Spleen (tissue), 11 donors: ENCODE data around the gene TNFRSF25. TPM values are rescaled to one million over a fixed set of nuclear protein-coding genes. Genes with fewer than 3 reads are reported as not detected.

Source experiments
- DNase-seq: peaks from one replicate; pipeline ENCODE4 v3.0.0-alpha.2; 2020
- H3K27ac ChIP-seq, 8 donors: fragments of 200-600 bp; sonication (generic) in 7 of 8; 1 replicate in 4 of 8; 2 replicates in 4 of 8; pipeline versions ENCODE4 v1.5.0 to v1.8.0; 2016 to 2021; ENCODE audit warnings: inconsistent platforms in 4 of 8, mild to moderate bottlenecking in 4 of 8, moderate library complexity in 1 of 8
- H3K27me3 ChIP-seq, 7 donors: fragments of 200-600 bp; sonication (generic) in 6 of 7; replicated peaks in 1 of 7; 1 replicate in 4 of 7; 2 replicates in 3 of 7; pipeline versions ENCODE4 v1.5.0 to v1.8.0; 2016 to 2021; ENCODE audit warnings: inconsistent platforms in 3 of 7, mild to moderate bottlenecking in 1 of 7
- H3K36me3 ChIP-seq, 6 donors: fragments of 200-600 bp; sonication (generic) in 5 of 6; 1 replicate in 4 of 6; 2 replicates in 2 of 6; pipeline versions ENCODE4 v1.5.0 to v1.8.0; 2016 to 2021; ENCODE audit warnings: inconsistent platforms in 2 of 6
- H3K4me1 ChIP-seq, 6 donors: fragments of 200-600 bp; sonication (generic) in 5 of 6; 1 replicate in 3 of 6; 2 replicates in 3 of 6; pipeline versions ENCODE4 v1.5.0 to v1.8.0; 2016 to 2021; ENCODE audit warnings: inconsistent platforms in 3 of 6
- H3K4me3 ChIP-seq, 8 donors: fragments of 200-600 bp; sonication (generic) in 7 of 8; 1 replicate in 4 of 8; 2 replicates in 4 of 8; pipeline versions ENCODE4 v1.5.0 to v1.8.0; 2016 to 2021; ENCODE audit warnings: inconsistent platforms in 4 of 8, mild to moderate bottlenecking in 4 of 8, moderate library complexity in 2 of 8
- H3K9me3 ChIP-seq, 8 donors: fragments of 200-600 bp; sonication (generic) in 7 of 8; 1 replicate in 4 of 8; 2 replicates in 4 of 8; pipeline versions ENCODE4 v1.5.0 to v1.8.0; 2016 to 2021; ENCODE audit warnings: inconsistent platforms in 4 of 8
- POLR2A ChIP-seq, 3 donors: fragments of 450-650 bp; IDR thresholded peaks; one replicate each; pipeline ENCODE4 v1.5.1; 2017; ENCODE audit warnings: antibody characterized with exemption in 3 of 3, mild to moderate bottlenecking in 1 of 3
- POLR2AphosphoS5 ChIP-seq, 3 donors: sonication (generic); formaldehyde crosslinking; IDR thresholded peaks; one replicate each; pipeline ENCODE4 v1.5.1; 2017; ENCODE audit warnings: antibody characterized with exemption in 3 of 3
- WGBS, 5 donors: extraction: QIAGEN DNeasy Blood & Tissue Kit in 3 of 5; methylation state at CpG; one replicate each; pipeline versions ENCODE4 v1.1.5 to v1.1.7; 2013 to 2018; 5-methylcytosine and 5-hydroxymethylcytosine counted together
- intact Hi-C: fragments of 100-400 bp; cut with DNase I; formaldehyde crosslinking; loops from one replicate; pipeline ENCODE4 v1.15.0; 2023; ENCODE audit warnings: low total_unique reads
- polyA plus RNA-seq, 3 donors: library from polyadenylated mRNA; stranded (reverse); fragments of 200-250 nt; gene quantifications; one replicate each; pipeline ENCODE4 v1.2.1, GENCODE V29; 2013
- total RNA-seq, 7 donors: library from RNA; depleted of rRNA in 3 of 7; stranded (reverse); fragments of >200 nt in 3 of 7; fragmentation: NEBNext Ultra II Directional in 4 of 7; extraction: Animal tissue kit (Norgen Biotek cat#: 25700) in 4 of 7; gene quantifications; one replicate each; pipeline versions ENCODE4 v1.1.0 to v1.2.1, GENCODE V29; 2016 to 2021
- TF ChIP-seq, protein P1 (sequence below), 11 experiments: fragments of 200-600 bp in 7 of 11; fragments of 450-650 bp in 4 of 11; sonication (generic) in 4 of 11; IDR thresholded peaks in 8 of 11; conservative IDR thresholded peaks in 3 of 11; 1 replicate in 7 of 11; 2 replicates in 4 of 11; pipeline versions ENCODE4 v1.4.0 to v1.8.0; 2016 to 2021; ENCODE audit warnings: antibody characterized with exemption in 11 of 11, inconsistent platforms in 4 of 11, mild to moderate bottlenecking in 1 of 11
- donor health status: healthy with polysubstance abuse.
- donor health status: DM: no; HTN: no; CAD: no; lungs with moderate emphysema.
- donor health status: DM: no; HTN: no; CAD: no.
- donor health status: Bipolar disorder and iron deficiency.
- donor health status: healthy.
- donor health status: DM: no; HTN: no; CAD: no.
- donor health status: DM: yes; HTN: yes; CAD: no.

Gene TNFRSF25
- total and polyA plus RNA-seq, 10 donors = 30.9 to 147 (median 66.8) TPM

DNA sequence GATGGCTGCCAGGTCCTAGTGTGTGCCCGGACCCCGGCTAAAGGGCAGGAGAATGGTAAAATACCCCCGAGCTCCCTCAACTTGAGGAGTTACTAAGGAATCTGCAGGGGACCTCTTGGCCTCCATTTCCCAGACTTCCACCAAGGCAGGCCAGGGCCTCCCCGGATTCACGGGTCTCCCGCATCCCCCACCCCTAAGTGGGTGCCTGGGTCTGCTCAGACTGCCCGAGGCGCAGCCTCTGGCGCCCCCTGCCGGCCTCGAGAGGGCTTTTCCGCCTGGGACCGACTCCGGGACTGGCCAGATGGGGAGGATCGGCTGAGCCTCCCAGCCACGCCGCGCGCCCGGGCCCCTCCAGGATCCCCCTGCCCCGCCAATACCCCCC lies 23.8 kb upstream of the TNFRSF25 start:
- peak overlapping the region; percentile 44 to 86 (median 81) for H3K27ac ChIP-seq
- intact Hi-C loops = loop anchor here (5.0 kb wide), 2 partner anchors 58 to 158 kb away; no protein-coding TSS in a partner anchor
- peak overlapping the region; percentile 46 to 76 (median 56) for H3K4me3 ChIP-seq
- peaks cover 17 to 100% (median 68%) of the 10 kb centered on the region in 6 donors for H3K4me1 ChIP-seq
- peak; percentile 93 for DNase-seq
- H3K9me3 ChIP-seq = no peaks in the 10 kb centered on the region
- H3K27me3 ChIP-seq = peaks cover 0 to 44% (median 19%) of the 10 kb centered on the region in 7 donors
- WGBS, 5 donors = 11 to 15% (median 12%) methylated on average over 16 to 21 of the region's 21 CpGs; no CpG with 5 or more reads in 1 of the 5 donors
- H3K36me3 ChIP-seq = no peaks in the 10 kb centered on the region
- TF ChIP-seq, protein P1, sequence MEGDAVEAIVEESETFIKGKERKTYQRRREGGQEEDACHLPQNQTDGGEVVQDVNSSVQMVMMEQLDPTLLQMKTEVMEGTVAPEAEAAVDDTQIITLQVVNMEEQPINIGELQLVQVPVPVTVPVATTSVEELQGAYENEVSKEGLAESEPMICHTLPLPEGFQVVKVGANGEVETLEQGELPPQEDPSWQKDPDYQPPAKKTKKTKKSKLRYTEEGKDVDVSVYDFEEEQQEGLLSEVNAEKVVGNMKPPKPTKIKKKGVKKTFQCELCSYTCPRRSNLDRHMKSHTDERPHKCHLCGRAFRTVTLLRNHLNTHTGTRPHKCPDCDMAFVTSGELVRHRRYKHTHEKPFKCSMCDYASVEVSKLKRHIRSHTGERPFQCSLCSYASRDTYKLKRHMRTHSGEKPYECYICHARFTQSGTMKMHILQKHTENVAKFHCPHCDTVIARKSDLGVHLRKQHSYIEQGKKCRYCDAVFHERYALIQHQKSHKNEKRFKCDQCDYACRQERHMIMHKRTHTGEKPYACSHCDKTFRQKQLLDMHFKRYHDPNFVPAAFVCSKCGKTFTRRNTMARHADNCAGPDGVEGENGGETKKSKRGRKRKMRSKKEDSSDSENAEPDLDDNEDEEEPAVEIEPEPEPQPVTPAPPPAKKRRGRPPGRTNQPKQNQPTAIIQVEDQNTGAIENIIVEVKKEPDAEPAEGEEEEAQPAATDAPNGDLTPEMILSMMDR (IDR thresholded peaks at IDR 0.05 in 8 of 11, conservative IDR thresholded peaks at IDR 0.05 in 3 of 11) = peak; percentile 68 to 98 (median 94)
- TF ChIP-seq POLR2AphosphoS5 (IDR thresholded peaks at IDR 0.05) (peak in 2 of 3 donors; percentile 40 to 60), POLR2A (IDR thresholded peaks at IDR 0.05) (no peak)

DNA sequence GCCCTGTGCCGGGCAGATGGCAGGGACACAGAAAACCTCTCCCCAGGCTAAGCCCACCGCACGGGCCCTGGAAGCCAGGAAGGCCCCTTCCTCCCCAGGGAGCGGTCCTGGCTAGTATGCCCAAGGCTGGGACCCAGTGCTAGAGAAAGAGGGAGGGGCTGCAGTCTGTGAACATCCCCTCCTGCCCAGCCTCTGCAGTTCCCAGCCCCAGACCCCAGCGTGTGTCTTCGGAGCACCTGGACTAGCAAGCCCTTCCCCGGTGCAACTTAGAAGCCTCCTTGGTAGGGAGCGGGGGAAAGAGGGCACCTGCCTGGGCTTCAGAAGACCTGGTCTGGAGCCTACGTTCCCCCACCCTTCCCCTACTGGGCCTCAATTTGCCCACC lies 23.4 kb upstream of the TNFRSF25 start:
- intact Hi-C loops = loop anchor here (5.0 kb wide), 2 partner anchors 58 to 158 kb away; no protein-coding TSS in a partner anchor
- H3K36me3 ChIP-seq = no peaks in the 10 kb centered on the region
- no peaks in the 10 kb centered on the region for H3K9me3 ChIP-seq
- WGBS, 5 donors = 63 to 85% (median 80%) methylated on average over 9 of the region's 9 CpGs
- DNase-seq = no peak
- peak overlapping the region in 6 of 8 donors; percentile 4 to 76 (median 56) for H3K4me3 ChIP-seq
- H3K4me1 ChIP-seq = peaks cover 16 to 100% (median 68%) of the 10 kb centered on the region in 6 donors
- TF ChIP-seq POLR2A (IDR thresholded peaks at IDR 0.05) = no peak
- TF ChIP-seq, protein P1 (IDR thresholded peaks at IDR 0.05 in 8 of 11, conservative IDR thresholded peaks at IDR 0.05 in 3 of 11) = no peak
- TF ChIP-seq POLR2AphosphoS5 (IDR thresholded peaks at IDR 0.05) = no peak
- peak overlapping the region; percentile 67 to 86 (median 81) for H3K27ac ChIP-seq
- H3K27me3 ChIP-seq = peaks cover 0 to 48% (median 19%) of the 10 kb centered on the region in 7 donors

DNA sequence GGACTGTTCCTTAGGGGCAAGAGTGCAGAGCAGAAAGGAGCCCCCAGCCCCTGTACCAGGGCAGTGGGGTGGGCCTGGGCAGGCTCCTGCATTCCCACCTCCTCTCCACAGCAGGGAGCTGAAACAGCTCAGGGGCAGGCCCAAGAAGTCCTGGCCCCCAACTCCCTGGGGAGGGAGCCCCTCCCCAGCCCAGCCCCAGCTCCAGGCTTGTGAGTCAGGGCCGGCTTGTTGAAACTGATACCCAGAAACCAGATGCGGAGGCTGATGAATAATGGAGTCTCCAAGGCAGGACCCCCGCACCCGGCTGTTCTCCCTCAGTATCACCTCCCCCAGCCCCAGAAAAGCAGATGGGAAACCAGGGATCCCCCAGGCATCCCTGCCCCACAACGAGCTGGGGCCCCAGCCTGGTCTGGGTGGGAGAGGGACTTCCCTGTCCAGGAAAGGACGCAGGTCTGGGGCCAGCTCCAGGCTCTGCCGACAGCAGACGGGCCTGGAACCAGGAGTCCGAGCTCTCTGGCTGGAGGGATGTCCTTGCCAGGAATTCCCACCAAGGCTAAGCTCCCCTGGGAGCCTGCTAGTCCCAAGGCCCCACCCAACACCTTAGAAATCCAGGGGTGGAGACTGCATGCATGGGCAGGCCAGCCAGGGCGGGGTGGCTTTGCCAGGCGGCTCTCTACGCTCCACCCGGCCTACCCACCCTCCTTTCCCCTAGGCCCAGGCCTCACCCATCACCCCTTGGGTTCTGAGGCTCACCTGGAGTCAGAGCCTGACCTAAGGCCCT lies 22.8 kb upstream of the TNFRSF25 start:
- H3K27me3 ChIP-seq = peaks cover 0 to 54% (median 19%) of the 10 kb centered on the region in 7 donors
- no peaks in the 10 kb centered on the region for H3K9me3 ChIP-seq
- TF ChIP-seq POLR2A (IDR thresholded peaks at IDR 0.05) (no peak), POLR2AphosphoS5 (IDR thresholded peaks at IDR 0.05) (no peak)
- TF ChIP-seq, protein P1 (IDR thresholded peaks at IDR 0.05 in 8 of 11, conservative IDR thresholded peaks at IDR 0.05 in 3 of 11) = no peak
- intact Hi-C loops = loop anchor here (5.0 kb wide), 2 partner anchors 59 to 159 kb away; no protein-coding TSS in a partner anchor
- H3K4me1 ChIP-seq = peaks cover 15 to 99% (median 68%) of the 10 kb centered on the region in 6 donors
- peak overlapping the region; percentile 67 to 86 (median 81) for H3K27ac ChIP-seq
- H3K36me3 ChIP-seq = no peaks in the 10 kb centered on the region
- WGBS, 5 donors = 64 to 85% (median 66%) methylated on average over 8 to 13 of the region's 13 CpGs
- peak overlapping the region in 2 of 8 donors; percentile 61 to 76 for H3K4me3 ChIP-seq
- DNase-seq = no peak
